IMR-90 (cell line): ENCODE data around the gene FYB2. TPM values are rescaled to one million over a fixed set of nuclear protein-coding genes. Genes with fewer than 3 reads are reported as not detected.
A peak's percentile ranks its signal among the peaks of the same experiment; 100 is the strongest.

ENCODE experiments used
- ATAC-seq: fragments of 200-7000 bp; cut with Tn5 transposase; 2 replicates; pipeline ENCODE4 v1.9.1; 2020; ENCODE audit warnings: low read depth, mild to moderate bottlenecking, moderate library complexity
- BruUV-seq: library from RNA; stranded (reverse); fragments of 400-500 nt; replicated peaks from 2 replicates; lab custom pipeline; 2021; lab: Mats Ljungman, UMichigan
- CTCF ChIA-PET: fragments of 300-600 bp; formaldehyde crosslinking; extraction: SDS; loops from one replicate; lab custom pipeline; 2021; ENCODE audit warnings: antibody characterized with exemption; lab: Yijun Ruan, JAX
- POLR2A ChIA-PET: fragments of 300-600 bp; sonication (Branson Sonifier 250); formaldehyde crosslinking; loops from one replicate; lab custom pipeline; 2022; ENCODE audit warnings: antibody characterized with exemption; ENCODE audit not compliant: unreplicated experiment; lab: Charles Lee
- DNase-seq: peaks from one replicate; pipeline ENCODE4 v3.0.0; 2013
- H2AFZ ChIP-seq: replicated peaks from 2 replicates; pipeline ENCODE3; 2013; ENCODE audit warnings: low read length, mild to moderate bottlenecking; ENCODE audit not compliant: poor library complexity
- H2AK5ac ChIP-seq: 2 replicates; pipeline ENCODE4 v1.6.1; 2013; ENCODE audit warnings: low read depth, low read length, inconsistent platforms
- H2AK9ac ChIP-seq: replicated peaks from 2 replicates; pipeline ENCODE3; 2013; ENCODE audit warnings: mild to moderate bottlenecking, low read depth, low read length, moderate library complexity; ENCODE audit not compliant: poor library complexity
- H2BK120ac ChIP-seq: 2 replicates; pipeline ENCODE4 v1.6.1; 2013; ENCODE audit warnings: low read depth, low read length, inconsistent platforms
- H2BK15ac ChIP-seq: 3 replicates; pipeline ENCODE4 v1.6.1; 2013; ENCODE audit warnings: low read depth, low read length, inconsistent platforms
- H2BK20ac ChIP-seq: 2 replicates; pipeline ENCODE4 v1.6.1; 2013; ENCODE audit warnings: low read depth, mild to moderate bottlenecking, inconsistent platforms, low read length, moderate library complexity
- H2BK5ac ChIP-seq: 2 replicates; pipeline ENCODE4 v1.6.1; 2013; ENCODE audit warnings: mild to moderate bottlenecking, low read depth, low read length, inconsistent platforms; ENCODE audit not compliant: poor library complexity, severe bottlenecking
- H3K14ac ChIP-seq: replicated peaks from 2 replicates; pipeline ENCODE4 v1.6.1; 2013; ENCODE audit warnings: low read depth, low read length, inconsistent platforms
- H3K18ac ChIP-seq: 2 replicates; pipeline ENCODE4 v1.6.1; 2013; ENCODE audit warnings: low read depth, low read length, control low read depth
- H3K23ac ChIP-seq: 2 replicates; pipeline ENCODE4 v1.6.1; 2013; ENCODE audit warnings: low read depth, low read length, inconsistent platforms
- H3K27ac ChIP-seq: 2 replicates; pipeline ENCODE4 v1.5.1; 2013; ENCODE audit warnings: mild to moderate bottlenecking, control low read depth, low read length; ENCODE audit not compliant: insufficient read depth
- H3K27me3 ChIP-seq: 2 replicates; pipeline ENCODE4 v1.6.1; 2013; ENCODE audit warnings: low read length; ENCODE audit not compliant: control insufficient read depth, insufficient read depth
- H3K36me3 ChIP-seq: 2 replicates; pipeline ENCODE4 v1.6.1; 2013; ENCODE audit warnings: low read length, mixed read lengths; ENCODE audit not compliant: control insufficient read depth, insufficient read depth
- H3K4ac ChIP-seq: 2 replicates; pipeline ENCODE4 v1.6.1; 2013; ENCODE audit warnings: low read depth, low read length, inconsistent platforms
- H3K4me1 ChIP-seq: 2 replicates; pipeline ENCODE4 v1.6.1; 2013; ENCODE audit warnings: low read length, mixed read lengths; ENCODE audit not compliant: control insufficient read depth, insufficient read depth
- H3K4me2 ChIP-seq: 2 replicates; pipeline ENCODE4 v1.6.1; 2013; ENCODE audit warnings: low read depth, mild to moderate bottlenecking, control low read depth, low read length, moderate library complexity
- H3K4me3 ChIP-seq: 2 replicates; pipeline ENCODE4 v1.5.1; 2013; ENCODE audit warnings: low read depth, mild to moderate bottlenecking, control low read depth, low read length, moderate library complexity; ENCODE audit not compliant: insufficient read depth
- H3K56ac ChIP-seq: 2 replicates; pipeline ENCODE4 v1.6.1; 2013; ENCODE audit warnings: low read length, inconsistent platforms; ENCODE audit not compliant: insufficient read depth; ENCODE audit errors: extremely low read depth
- H3K79me1 ChIP-seq, 2 experiments: 2 replicates each; pipeline ENCODE4 v1.6.1; 2013; ENCODE audit warnings: low read length in 2 of 2, inconsistent platforms in 1 of 2, low read depth in 1 of 2
- H3K9ac ChIP-seq: 2 replicates; pipeline ENCODE4 v1.6.1; 2013; ENCODE audit warnings: low read depth, low read length, control low read depth
- H3K9me1 ChIP-seq: 2 replicates; pipeline ENCODE4 v1.6.1; 2013; ENCODE audit warnings: low read length, inconsistent platforms; ENCODE audit not compliant: insufficient read depth
- H3K9me3 ChIP-seq: 2 replicates; pipeline ENCODE4 v1.6.1; 2013; ENCODE audit warnings: low read length; ENCODE audit not compliant: control insufficient read depth, insufficient read depth
- H4K20me1 ChIP-seq: 2 replicates; pipeline ENCODE4 v1.6.1; 2013; ENCODE audit warnings: low read length, inconsistent platforms; ENCODE audit not compliant: insufficient read depth
- H4K5ac ChIP-seq: 2 replicates; pipeline ENCODE4 v1.6.1; 2013; ENCODE audit warnings: mild to moderate bottlenecking, low read depth, low read length, control low read depth
- H4K8ac ChIP-seq, 2 experiments: 2 replicates each; pipeline ENCODE4 v1.6.1; 2013; ENCODE audit warnings: low read depth in 2 of 2, low read length in 2 of 2, control low read depth in 1 of 2, inconsistent platforms in 1 of 2
- H4K91ac ChIP-seq: 2 replicates; pipeline ENCODE4 v1.6.1; 2013; ENCODE audit warnings: low read depth, low read length, inconsistent platforms; ENCODE audit not compliant: insufficient read depth
- BHLHE40 ChIP-seq: fragments of 150-350 bp; IDR thresholded peaks from 2 replicates; pipeline ENCODE4 v1.6.1; 2016; ENCODE audit warnings: mild to moderate bottlenecking, low read depth, low read length
- CTCF ChIP-seq: conservative IDR thresholded peaks from 2 replicates; pipeline ENCODE4 v1.5.1; 2012; ENCODE audit warnings: mild to moderate bottlenecking, low read depth, low read length, improper control_type of control experiment
- ELK1 ChIP-seq: fragments of 150-350 bp; IDR thresholded peaks from 2 replicates; pipeline ENCODE4 v1.6.1; 2016; ENCODE audit warnings: low read depth, mild to moderate bottlenecking, low read length, moderate library complexity, borderline replicate concordance
- FOS ChIP-seq: fragments of 150-350 bp; IDR thresholded peaks from 2 replicates; pipeline ENCODE4 v1.6.1; 2016; ENCODE audit warnings: low read depth, low read length
- MAFK ChIP-seq: IDR thresholded peaks from 2 replicates; pipeline ENCODE4 v1.6.1; 2012; ENCODE audit warnings: low read depth, low read length, improper control_type of control experiment
- MAZ ChIP-seq: IDR thresholded peaks from 2 replicates; pipeline ENCODE4 v1.6.1; 2012; ENCODE audit warnings: low read depth, mild to moderate bottlenecking, low read length, improper control_type of control experiment, moderate library complexity, borderline replicate concordance
- MXI1 ChIP-seq: IDR thresholded peaks from 2 replicates; pipeline ENCODE4 v1.6.1; 2012; ENCODE audit warnings: low read depth, mild to moderate bottlenecking, low read length, moderate library complexity, borderline replicate concordance
- NFE2L2 ChIP-seq: fragments of 150-350 bp; IDR thresholded peaks from 2 replicates; pipeline ENCODE4 v1.6.1; 2016; ENCODE audit warnings: low read depth, mild to moderate bottlenecking, low read length
- POLR2A ChIP-seq: IDR thresholded peaks from 2 replicates; pipeline ENCODE4 v1.6.1; 2012; ENCODE audit warnings: mild to moderate bottlenecking, low read depth, low read length
- RAD21 ChIP-seq: IDR thresholded peaks from 2 replicates; pipeline ENCODE4 v1.6.1; 2012; ENCODE audit warnings: low read length, improper control_type of control experiment
- RCOR1 ChIP-seq: IDR thresholded peaks from 2 replicates; pipeline ENCODE4 v1.6.1; 2012; ENCODE audit warnings: mild to moderate bottlenecking, low read length, improper control_type of control experiment; ENCODE audit not compliant: insufficient replicate concordance
- RFX5 ChIP-seq: IDR thresholded peaks from 2 replicates; pipeline ENCODE4 v1.8.0; 2012; ENCODE audit warnings: low read depth, mild to moderate bottlenecking, low read length, moderate library complexity
- SMC3 ChIP-seq: fragments of 150-350 bp; IDR thresholded peaks from 2 replicates; pipeline ENCODE4 v1.6.1; 2016; ENCODE audit warnings: low read depth, mild to moderate bottlenecking, antibody characterized with exemption, low read length, moderate library complexity
- WGBS, 2 experiments: methylation state at CpG; one replicate each; pipeline versions ENCODE4 v1.1.5 to v1.1.7; 2013; ENCODE audit warnings: missing lambda C conversion rate in 2 of 2; ENCODE audit not compliant: insufficient read length in 1 of 2; ENCODE audit errors: extremely low coverage in 2 of 2; 5-methylcytosine and 5-hydroxymethylcytosine counted together
- dilution Hi-C: fragments of 300-500 bp; cut with HindIII; formaldehyde crosslinking; loops from one replicate; pipeline ENCODE4 v1.14.3; 2018; ENCODE audit warnings: low sequenced_read_pairs; ENCODE audit not compliant: unreplicated experiment
- in situ Hi-C: fragments of 300-500 bp; cut with MboI; formaldehyde crosslinking; loops from 3 replicates; pipeline ENCODE4 v1.14.3; 2019; ENCODE audit warnings: low sequenced_read_pairs, inconsistent platforms, mixed read lengths
- intact Hi-C: fragments of 100-400 bp; cut with micrococcal nuclease; formaldehyde crosslinking; loops from 2 replicates; pipeline ENCODE4 v1.10.0; 2022
- polyA plus RNA-seq, 3 experiments: library from polyadenylated mRNA; depleted of rRNA; stranded (reverse); fragments of >200 nt; gene quantifications; 2 replicates each; pipeline ENCODE4 v1.2.3, GENCODE V29; 2012; ENCODE audit warnings: low replicate concordance in 1 of 3
- total RNA-seq: library from RNA; depleted of rRNA; stranded (reverse); fragments of >200 nt; gene quantifications from 2 replicates; pipeline ENCODE4 v1.2.3, GENCODE V29; 2012

FYB2 gene
- total and polyA plus RNA-seq, 2 of the 4 experiments (the other 2 are of a cell fraction), result under 0.01 TPM; not detected in 1

GRCh38 chr1:56833088-56833487 is 13.9 kb upstream of the FYB2 start:
- TF ChIP-seq SMC3, result no peak
- TF ChIP-seq MXI1, result no peak
- no peak for TF ChIP-seq BHLHE40
- TF ChIP-seq FOS, result no peak
- no peak for TF ChIP-seq NFE2L2
- TF ChIP-seq RFX5, result no peak
- TF ChIP-seq MAFK, result no peak
- TF ChIP-seq RCOR1, result no peak
- TF ChIP-seq RAD21, result no peak
- no peak for TF ChIP-seq MAZ
- no peak for TF ChIP-seq ELK1
- TF ChIP-seq POLR2A, result no peak
- no peak for TF ChIP-seq CTCF
- peak overlapping the region; percentile 69 to 95 for H4K8ac ChIP-seq
- POLR2A ChIA-PET, result no interaction called here
- no peaks in the 10 kb centered on the region for H4K20me1 ChIP-seq
- H3K27ac ChIP-seq, result peak overlapping the region; percentile 88
- peaks cover 7% of the 10 kb centered on the region; the same call in 1 of the 2 replicates for H3K9me1 ChIP-seq
- H3K36me3 ChIP-seq, result no peaks in the 10 kb centered on the region
- H2AK5ac ChIP-seq, result peak overlapping the region; percentile 88
- H2BK120ac ChIP-seq, result peak overlapping the region; percentile 97
- H2BK15ac ChIP-seq, result peak overlapping the region; percentile 69
- 100% methylated on average over 3 of the region's 4 CpGs; no CpG with 5 or more reads in 1 of the 2 experiments for WGBS, 2 experiments
- peak overlapping the region; percentile 53 for H3K56ac ChIP-seq
- no TSS peak for BruUV-seq
- in situ Hi-C loops (loop anchor here (25.0 kb wide), 1 partner anchor 654 kb away; no protein-coding TSS in a partner anchor), dilution Hi-C loops (no loop called here), intact Hi-C loops (loop anchor here (5.0 to 10.0 kb wide), 4 partner anchors 134 to 1819 kb away; partner anchors contain the start of gene C8B)
- peak overlapping the region; percentile 93 for H3K4ac ChIP-seq
- H2BK20ac ChIP-seq, result peak overlapping the region; percentile 98
- H3K23ac ChIP-seq, result peak overlapping the region; percentile 18
- peak overlapping the region; percentile 64 for H2AFZ ChIP-seq
- DNase-seq (no peak), ATAC-seq (no peak)
- H3K79me1 ChIP-seq, result no peaks in the 10 kb centered on the region
- H3K4me2 ChIP-seq, result no peak overlapping the region
- H3K18ac ChIP-seq, result peak overlapping the region; percentile 98
- no peak overlapping the region for H3K4me3 ChIP-seq
- H2AK9ac ChIP-seq, result peak overlapping the region; percentile 21
- no peaks in the 10 kb centered on the region for H3K27me3 ChIP-seq
- H3K4me1 ChIP-seq, result peaks cover 5% of the 10 kb centered on the region; the same call in 1 of the 2 replicates
- peak overlapping the region; percentile 88 for H4K91ac ChIP-seq
- peak overlapping the region; percentile 74 for H4K5ac ChIP-seq
- 0 out of 2 replicates have a peak overlapping the region, but pooled peaks have one; percentile 7 for H3K9ac ChIP-seq
- H3K9me3 ChIP-seq, result no peaks in the 10 kb centered on the region
- CTCF ChIA-PET, result interaction anchor here (0.7 to 1.4 kb wide), 4 partner anchors 9 to 33 kb away, joined by 3 to 4 read pairs (median 3); no protein-coding TSS in a partner anchor
- H3K14ac ChIP-seq, result peak overlapping the region; percentile 72
- peak overlapping the region; percentile 28 for H2BK5ac ChIP-seq
